CMK (cell line): ENCODE data around the gene MRPL34.

ENCODE experiments used
- DNase-seq: peaks from one replicate; pipeline ENCODE4 v3.0.0-alpha.2; 2010; ENCODE audit warnings: low read depth

MRPL34 gene

DNA sequence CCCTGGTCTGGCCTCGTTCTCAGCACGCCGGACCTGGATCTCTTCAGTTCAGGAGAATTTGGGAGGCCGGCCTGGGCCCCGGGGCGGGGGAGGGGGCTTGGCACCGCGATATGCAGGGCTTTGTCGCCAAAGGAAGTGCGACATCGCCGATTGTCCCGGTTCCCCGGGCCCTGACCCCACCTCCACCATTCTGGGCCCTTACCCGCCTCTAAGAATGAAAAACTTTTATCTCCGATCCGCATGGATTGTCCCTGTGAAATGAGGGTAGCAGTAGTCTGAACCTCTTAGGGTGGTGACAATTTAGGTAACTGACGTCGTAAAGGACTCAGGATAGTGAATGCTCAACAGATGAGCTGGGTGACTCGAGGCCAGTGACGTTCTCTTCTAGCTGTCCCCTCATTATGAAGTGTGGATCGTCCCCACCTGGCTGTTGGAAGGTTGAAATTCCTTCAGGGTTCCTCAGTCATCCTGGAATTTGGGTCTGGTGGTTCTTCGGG lies 4.3 kb downstream of the MRPL34 start:
- DNase-seq, result no peak

DNA sequence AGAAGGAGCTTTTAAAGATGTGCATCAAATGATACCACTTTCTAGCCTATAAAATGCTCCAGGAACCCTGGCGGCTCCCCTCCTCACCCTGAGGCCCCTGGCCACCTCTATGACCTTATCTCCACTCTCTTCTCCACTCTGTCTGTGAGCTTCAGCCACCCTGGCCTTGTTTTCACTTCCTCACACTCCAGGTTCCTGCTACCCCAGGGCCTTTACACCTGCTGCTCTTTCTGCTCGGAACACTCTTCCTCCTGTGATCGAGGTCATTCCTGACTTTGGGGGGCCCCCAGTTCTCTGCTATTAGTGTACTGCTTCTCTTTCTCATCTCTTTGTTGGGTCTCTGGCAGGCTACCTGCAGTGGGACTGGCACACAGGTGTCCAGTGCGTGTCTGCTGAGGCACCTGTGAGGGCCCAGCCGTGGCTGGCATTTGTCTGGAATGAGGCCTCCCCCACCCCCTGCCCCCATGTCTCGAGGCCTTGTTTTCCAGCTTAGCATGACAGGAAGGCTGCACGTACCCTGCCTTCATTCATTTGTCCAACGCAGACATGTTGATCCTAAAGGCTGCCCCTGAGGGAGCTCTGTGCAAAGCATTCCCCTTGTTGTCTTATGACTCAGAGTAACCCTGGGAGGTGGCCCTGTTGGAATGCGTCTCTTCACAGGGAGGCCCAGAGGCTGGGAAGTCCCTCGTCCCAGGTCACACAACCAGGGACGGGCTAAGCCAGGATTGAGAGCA lies 6.0 kb downstream of the MRPL34 start:
- no peak for DNase-seq

DNA sequence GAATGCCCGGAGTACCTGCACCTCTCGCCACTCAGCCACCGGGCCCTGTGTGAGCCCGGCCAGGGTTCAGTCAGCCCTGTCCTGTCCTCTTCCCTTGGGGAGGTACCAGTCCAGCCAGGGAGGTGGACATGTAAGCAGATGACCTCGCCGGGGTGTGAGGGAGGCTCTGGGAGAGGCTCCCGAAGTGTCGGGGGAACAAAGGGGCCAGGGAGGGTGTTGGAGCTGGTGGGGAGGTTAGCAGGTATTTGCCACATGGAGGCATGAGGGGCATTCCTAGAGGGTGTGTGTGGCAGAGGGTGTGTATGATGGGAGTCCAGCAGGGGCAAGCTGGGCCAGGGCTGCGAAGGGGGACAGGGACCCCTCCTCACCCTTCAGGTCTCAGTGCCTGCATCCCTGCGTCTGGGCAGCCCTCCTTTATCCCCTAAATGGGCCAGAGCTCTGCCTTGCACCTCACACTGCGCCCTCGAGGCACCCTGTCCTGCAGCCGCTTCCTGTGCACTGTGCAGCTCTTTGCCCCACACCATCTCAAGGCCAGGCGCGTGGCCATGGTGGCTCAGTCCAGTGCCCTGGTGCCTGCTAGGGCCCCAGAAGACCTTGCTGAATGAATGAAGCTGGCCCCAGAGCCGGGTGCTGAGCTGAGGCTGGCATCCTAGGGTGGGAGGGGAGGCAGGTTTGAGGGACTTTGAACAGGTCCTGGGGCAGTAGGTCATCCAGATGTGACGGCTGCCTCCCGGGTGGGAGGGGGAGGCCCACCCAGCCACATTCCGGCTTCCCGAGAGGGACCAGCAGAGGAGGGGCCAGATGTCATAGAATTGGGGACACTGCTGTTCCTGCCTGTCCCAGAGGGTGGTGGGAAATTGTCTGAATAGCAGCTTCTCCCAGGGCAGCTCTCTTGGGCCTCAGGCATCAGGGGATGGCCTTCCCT lies 6.8 kb downstream of the MRPL34 start:
- DNase-seq, result no peak

DNA sequence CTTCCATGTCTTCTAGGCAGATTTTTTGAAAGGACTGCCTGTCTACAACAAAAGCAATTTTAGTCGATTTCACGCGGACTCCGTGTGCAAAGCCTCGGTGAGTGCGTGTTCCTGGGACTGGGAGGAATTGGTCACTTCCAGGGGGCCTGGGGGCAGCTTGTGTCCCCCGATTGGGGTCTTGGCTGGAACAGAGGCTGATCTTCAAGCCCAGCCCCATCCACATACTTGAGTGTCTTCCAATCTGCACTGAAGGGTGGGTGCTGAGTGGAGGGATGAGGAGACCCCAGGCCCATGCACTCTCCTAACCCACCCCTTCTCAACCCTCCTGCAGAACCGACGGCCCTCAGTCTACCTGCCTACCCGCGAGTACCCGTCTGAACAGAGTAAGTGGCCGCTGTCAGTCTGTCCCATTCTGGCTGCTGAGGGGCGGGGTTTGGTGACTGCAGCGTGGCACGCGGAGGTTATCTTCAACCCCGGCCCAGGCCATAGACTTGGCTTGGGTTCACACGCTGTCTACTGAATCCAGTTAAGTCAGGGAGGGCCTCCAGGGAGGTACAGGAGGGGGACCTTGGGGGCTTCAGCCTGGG lies 8.4 kb downstream of the MRPL34 start:
- no peak for DNase-seq

DNA sequence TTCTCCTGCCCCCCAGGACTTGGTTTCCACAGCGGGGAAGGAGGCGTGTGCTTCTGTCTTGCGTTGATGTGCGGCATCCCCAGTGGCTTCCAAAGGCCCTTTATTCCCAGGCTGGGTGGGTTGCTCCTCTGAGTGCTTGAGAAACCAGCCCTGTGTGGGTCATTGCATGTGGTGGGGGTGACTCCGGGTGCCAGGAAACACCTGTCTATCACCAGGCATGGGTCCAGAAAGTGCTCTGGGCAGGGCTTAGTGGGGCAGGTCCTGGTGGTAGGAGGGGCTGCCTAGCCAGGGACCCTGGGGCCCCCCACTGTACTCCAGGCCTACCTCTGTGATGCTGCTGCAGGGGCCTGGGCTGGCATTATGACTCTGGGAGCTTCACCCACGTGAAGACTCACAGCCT lies 13.3 kb downstream of the MRPL34 start:
- DNase-seq, result no peak

DNA sequence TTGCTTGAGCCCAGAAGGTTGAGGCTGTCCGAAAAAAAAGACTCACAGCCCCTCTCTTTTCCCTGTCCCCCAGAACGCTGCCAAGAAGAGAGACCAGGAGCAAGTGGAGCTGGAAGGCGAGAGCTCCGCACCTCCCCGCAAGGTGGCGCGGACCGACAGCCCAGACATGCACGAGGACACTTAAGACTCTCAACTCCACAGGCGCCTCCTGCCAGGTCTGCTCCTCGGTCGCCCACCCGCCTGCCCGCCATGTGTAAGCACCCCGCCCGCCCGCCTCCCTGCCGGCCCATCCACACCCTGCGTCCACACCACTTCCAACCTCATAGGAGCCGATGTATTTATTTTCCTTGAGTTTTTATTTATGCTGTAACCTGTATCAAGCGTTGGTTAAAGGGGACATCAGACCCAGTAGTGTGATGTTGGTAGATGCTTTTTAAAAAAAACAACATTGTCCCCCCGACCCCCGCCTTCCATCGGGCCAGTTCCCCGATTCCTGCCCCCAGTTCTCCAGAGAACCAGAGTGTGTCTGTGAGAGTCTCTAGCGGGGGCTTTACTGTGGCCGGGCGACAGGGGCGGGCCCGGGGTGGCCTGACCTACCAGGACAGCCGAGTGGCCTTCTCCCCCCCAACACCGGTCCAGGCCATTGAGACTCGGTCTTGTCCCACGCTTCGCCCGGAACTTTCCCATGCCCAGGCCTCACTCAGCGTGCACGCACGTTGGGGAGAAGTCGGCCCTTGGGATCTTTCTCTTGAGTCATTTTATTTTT lies 14.0 kb downstream of the MRPL34 start:
- DNase-seq, result no peak

DNA sequence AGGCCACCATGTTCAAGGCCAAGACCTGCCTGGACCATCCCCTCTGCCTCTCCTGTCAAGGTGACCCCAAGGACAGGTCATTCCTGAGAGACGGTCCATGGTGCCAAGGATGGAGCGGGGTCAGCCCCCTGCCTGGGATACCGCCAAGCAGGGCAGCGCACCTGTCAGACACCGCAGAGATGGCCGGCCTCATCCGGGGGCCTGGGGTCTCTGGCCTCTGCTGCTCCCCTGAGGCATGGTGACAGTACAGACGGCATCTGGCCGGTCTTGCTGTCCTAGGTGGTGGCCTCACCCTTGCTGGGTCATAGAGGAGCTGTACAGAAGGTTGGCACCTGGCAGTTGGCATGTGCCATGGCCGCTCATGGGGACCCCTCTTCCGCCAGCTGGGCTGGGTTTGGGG lies 14.8 kb downstream of the MRPL34 start:
- no peak for DNase-seq

DNA sequence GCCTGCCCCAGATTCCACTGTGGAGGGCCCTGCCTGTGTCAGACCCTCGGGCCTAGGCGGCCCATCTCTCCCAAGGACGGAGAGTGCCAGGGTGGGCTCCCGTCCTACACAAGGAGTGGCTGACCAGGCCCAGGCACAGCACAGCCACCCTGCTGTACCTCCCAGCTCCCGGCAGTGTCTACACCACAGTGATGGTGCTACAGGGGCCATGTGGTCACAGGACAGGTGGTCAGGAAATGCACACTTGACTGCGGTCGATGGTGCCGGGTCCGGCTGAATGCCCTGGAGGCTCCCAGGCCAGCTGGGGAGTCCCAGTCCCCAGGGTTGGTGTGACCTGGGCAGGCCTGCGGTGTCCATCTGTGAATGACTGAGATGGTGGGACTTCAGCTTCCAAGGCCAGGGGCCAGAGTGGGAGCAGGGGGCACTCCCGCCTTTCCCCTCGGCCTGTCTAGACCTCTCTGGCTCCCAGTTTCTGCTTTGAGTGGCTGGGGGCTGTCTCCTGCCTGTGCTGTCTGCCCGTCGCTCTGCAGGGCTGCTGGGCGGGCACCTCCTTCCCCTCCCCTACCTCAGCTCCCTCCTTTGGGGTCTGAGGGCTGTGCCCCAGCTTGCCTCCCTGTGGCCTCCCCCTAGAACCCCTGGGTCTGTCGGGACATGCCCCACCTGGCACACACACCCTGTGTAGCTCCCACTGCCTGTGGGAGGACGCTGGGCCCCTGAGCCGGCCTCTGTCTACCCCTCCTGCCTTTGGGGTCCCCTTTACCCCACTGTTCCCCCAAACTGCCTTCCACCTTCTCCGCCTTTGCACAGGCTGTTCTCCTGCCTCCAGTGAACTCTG lies 16.2 kb downstream of the MRPL34 start:
- DNase-seq, result no peak

DNA sequence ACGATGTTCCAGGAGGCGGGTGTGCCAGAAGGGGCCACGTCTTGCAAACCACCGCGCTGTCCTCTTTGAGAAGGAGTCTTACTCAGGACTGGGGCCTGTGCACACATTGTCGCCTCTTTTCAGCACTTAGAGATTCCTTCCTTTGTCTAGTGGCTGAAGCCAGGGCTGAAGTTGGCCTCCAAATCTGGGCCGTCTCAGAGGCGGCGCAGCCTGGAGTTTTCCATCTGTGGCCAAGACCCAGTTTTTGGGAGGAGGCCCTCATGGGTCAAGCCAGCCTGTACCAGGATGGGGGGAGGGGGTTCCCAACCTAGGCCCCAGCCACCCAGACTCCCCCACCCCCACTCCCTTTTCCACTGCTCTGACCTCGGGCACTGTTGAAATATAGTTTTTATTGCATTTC lies 17.2 kb downstream of the MRPL34 start:
- no peak for DNase-seq

DNA sequence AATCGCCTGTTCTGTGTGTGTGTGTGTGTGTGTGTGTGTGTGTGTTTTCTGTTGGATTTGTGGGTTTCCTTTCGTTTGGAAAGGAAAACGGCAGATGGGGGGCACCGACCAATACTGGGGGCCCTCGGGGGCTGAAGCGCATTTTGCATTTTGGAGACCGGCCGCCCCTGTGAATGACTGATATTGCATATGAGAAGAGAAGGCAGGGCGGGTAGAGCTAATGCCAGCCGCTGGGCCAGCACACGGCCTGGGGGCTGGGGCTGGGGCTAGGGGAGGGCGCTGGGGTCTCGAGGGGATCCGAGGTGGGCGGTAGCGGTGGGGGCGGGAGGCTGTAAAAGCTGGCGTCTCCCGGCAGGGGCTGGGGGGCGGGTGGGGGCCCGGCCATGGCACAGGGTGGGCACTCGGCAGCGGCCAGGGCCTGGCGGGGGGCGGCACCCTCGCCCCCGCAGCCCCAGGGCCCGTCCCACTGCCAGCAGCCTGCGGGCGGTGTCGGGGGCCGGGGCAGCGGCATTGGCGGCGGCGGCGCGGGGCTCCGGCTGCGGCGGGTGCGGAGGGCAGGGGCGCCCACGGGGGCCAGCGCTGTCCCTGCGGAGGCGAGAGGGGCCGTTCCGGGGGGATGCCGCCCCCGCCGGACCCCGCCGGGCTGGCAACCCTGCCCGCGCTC lies 17.8 kb downstream of the MRPL34 start:
- no peak for DNase-seq

DNA sequence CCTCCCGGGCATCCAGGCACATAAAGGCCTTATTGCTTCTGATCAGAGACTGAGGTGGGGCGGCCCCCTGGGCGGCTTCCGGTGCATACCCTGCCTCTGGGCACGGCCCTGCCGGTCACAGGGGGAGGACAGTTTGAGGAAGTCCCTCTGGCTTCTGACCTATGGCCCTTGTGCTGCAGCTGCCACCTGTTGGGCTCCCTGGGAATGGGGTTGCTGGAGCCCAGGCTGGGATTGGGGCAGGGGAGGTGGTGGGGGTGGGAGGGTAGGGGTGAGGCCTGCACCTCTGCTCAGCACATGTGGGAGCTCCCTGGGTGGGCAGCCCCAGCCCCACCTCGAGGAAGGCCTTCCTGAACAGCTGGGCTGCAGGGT lies 18.3 kb downstream of the MRPL34 start:
- DNase-seq, result no peak

DNA sequence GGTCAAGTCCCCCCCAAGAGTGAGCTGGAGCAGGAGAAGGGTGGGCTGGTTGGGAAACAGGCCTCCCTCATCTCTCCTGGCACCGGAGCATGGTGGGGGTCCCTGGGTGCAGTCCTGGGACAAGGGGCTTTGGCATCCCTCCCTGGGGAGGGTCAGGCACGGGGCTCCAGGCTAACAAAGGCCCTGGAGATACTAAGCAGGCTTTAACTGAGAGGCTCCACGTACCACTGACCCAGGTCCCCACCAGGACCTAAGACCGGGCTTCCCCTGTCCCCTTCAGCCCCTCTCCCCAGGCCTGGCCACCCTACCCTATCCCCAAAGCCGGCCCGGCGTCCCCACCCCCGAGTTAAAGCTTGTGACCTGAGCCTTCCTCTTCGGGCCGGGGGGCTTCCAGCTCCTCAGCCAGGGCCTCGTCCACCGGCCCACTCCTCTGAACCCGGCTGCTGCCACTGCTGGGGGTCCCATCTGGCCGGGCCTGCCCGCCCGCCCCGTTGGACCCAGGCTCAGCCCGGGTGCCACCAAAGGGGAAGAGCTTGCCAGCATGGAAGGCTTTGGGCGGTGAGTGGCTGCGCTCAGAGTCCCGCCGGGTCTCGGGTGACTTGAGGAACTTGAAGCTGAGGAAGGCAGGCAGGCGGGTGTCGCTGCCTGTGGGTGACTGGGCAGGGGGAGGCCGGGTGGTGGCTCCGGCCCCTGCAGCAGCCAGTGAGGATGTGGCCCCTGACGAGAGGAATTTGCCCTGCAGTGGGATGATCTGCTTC lies 18.9 kb downstream of the MRPL34 start:
- DNase-seq, result no peak

DNA sequence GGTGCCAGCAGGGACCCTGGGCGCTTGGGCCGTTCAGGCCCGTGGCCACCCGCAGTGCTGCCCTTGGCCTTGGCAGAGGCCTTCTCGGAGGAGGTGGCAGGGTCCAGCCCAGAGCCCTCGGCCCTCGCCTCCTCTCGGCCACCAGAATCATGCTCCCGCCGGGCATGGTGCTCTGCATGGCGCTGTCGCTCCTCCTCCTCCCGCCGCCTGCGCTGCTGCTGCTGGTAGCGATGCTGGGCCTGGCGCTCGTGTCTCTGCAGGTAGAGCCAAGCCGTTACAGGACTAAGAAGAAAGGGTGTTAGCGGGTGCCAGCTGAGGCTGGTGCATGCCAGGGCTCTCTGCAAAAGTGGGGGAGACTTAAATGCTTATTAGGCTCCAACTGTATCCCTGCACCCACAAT lies 19.5 kb downstream of the MRPL34 start:
- no peak for DNase-seq

DNA sequence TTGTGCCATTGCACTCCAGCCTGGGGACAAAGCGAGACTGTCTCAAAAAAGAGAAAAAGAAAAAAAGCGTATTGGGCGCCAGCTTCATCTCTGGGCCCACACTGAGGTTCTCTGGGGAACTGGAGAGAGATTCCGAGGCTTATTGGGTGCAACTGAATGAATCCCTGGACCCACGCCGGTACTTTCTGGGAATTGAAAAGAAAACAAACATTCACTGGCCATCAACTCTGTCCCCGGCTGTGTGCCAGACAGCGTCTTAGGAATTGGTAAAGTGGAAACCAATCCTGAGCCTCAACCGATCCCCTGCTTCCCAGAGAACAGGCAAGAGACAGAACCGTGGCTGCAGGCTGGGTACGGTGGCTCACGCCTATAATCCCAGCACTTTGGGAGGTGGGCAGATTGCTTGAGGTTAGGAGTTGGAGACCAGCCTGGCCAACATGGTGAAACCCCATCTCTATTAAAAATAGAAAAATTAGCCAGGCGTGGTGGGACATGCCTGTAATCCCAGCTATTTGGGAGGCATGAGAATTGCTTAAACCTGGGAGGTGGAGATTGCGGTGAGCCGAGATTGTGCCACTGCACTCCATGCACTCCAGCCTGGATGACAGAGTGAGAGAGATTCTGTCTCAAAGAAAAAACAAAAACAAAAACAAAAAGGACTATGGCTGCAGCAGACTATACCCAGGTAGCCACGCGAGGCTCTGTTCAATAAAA lies 20.4 kb downstream of the MRPL34 start:
- no peak for DNase-seq

DNA sequence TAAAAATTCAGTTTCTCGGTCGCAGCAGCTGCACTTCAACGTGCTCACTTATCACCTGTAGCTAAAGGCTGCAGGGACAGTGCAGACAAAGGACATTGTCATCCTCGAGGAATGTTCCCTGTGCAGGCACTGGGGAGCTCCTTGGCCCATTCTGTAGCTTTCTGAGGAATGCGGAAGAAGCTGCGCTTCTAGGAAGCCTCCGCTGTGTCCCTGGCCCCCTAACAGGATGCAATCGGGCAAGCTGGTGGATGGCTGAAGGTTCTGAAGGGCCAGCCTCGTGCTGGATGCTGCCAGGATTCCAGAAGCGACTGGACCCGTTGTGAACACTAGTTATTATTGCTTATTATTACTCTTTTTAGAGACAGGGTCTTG lies 20.9 kb downstream of the MRPL34 start:
- no peak for DNase-seq

DNA sequence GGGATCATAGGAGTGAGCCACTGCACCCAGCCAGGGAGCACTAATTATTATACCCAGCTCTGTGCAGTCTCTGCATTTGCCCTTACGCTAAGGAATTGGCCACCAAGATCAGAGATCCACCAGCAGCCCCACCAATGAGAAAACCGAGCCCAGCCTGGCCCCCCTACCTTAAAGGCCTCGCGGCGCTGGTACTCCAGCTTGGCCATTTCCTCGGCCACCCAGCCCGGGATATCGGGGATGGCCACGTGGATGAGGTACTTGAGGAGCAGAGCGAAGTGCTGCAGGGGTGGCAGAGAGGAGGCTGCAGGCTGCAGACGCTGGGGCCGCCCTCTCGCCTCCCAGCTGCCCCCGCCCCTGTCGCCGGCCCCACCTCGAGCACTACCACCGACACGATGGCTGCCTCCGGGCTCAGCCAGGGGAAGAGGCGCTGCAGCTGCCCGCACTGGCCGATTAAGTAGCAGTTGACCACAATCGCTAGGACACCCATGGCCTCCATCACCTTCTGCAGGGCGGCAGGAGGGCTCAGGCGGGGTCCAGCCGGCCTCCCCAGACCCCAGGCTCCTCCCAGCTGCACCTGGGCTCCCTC lies 21.5 kb downstream of the MRPL34 start:
- DNase-seq, result no peak

DNA sequence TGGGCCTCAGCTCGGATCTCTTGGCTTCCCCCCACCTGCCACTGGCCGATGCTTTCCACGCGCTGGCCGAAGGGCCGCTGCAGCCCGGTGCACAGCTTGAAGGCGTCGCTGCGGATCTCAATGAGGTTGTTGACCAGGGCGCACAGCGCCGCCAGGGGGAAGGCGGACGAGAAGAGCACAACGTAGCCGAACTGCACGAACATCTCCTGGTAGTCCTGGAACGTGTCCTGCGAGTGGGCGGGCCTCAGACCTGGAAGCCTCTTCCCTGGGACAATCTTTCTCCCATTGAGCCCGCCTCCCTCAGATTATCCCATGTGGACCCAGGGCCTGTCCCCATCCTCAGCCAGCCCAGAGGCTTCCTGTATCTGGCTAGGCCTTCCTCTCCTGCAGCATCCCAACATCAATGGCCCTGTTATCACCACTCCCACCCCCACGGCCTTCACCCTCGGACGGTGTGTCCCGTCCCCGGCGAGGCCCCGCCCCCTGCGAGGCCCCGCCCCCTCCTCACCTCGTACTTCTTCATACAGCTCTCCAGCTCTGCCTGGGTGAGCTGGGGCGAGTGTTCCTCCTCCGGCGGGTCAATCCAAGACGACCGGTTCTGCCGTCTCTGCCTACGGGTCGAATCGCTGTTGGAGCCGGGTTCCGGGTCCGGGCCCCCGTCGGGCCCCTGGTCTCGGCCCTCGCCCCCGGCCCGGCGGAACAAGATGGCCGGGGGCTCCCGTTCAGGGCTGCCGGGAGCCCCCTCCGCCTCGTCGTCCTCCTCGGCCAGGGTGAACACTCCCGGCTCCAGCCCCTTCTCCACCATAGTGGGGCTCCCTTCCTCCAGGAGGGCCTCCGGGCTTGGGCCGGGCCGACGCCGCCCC lies 22.2 kb downstream of the MRPL34 start:
- DNase-seq, result no peak
